Neural cell (in vitro differentiated cells): ENCODE measurements around the gene LRRN3. TPM values are rescaled to one million over a fixed set of nuclear protein-coding genes. Genes with fewer than 3 reads are reported as not detected.

Source experiments
- H2AFZ ChIP-seq: fragments of 200-600, 300-800 bp; sonication (generic), shearing (Covaris generic); 2 replicates; pipeline ENCODE4 v1.6.0; 2014; ENCODE audit warnings: low read depth, mild to moderate bottlenecking, antibody characterized with exemption, low read length, moderate library complexity
- H3F3A ChIP-seq: fragments of 200-600 bp; shearing (Covaris generic); 2 replicates; pipeline ENCODE4 v1.6.1; 2016; ENCODE audit warnings: mild to moderate bottlenecking, moderate library complexity, mixed read lengths, antibody characterized with exemption, low read length; ENCODE audit not compliant: insufficient read depth, poor library complexity, severe bottlenecking
- H3K27ac ChIP-seq: fragments of 200-600, 300-800 bp; sonication (generic), shearing (Covaris generic); 2 replicates; pipeline ENCODE4 v1.5.1; 2014; ENCODE audit warnings: mild to moderate bottlenecking, low read length, moderate library complexity
- H3K27me3 ChIP-seq: fragments of 300-800, 200-600 bp; sonication (generic), shearing (Covaris generic); 2 replicates; pipeline ENCODE4 v1.6.0; 2014; ENCODE audit warnings: mild to moderate bottlenecking, low read depth, low read length, moderate library complexity; ENCODE audit not compliant: insufficient read depth
- H3K36me3 ChIP-seq: fragments of 300-800, 200-600 bp; sonication (generic), shearing (Covaris generic); 2 replicates; pipeline ENCODE4 v1.5.1; 2014; ENCODE audit warnings: mild to moderate bottlenecking, antibody characterized with exemption, low read length, moderate library complexity; ENCODE audit not compliant: insufficient read depth
- H3K4me2 ChIP-seq: fragments of 300-800, 200-600 bp; sonication (generic), shearing (Covaris generic); 2 replicates; pipeline ENCODE4 v1.6.0; 2014; ENCODE audit warnings: mild to moderate bottlenecking, low read length
- H3K4me3 ChIP-seq: fragments of 300-800, 200-600 bp; sonication (generic), shearing (Covaris generic); 2 replicates; pipeline ENCODE4 v1.5.1; 2014; ENCODE audit warnings: mild to moderate bottlenecking, low read length, moderate library complexity
- H3K79me2 ChIP-seq: fragments of 200-600 bp; shearing (Covaris generic); replicated peaks from 2 replicates; pipeline ENCODE4 v1.6.0; 2014; ENCODE audit warnings: mild to moderate bottlenecking, low read length, moderate library complexity; ENCODE audit not compliant: insufficient read depth
- H3K9ac ChIP-seq: fragments of 300-800, 200-600 bp; sonication (generic), shearing (Covaris generic); 2 replicates; pipeline ENCODE4 v1.6.1; 2016; ENCODE audit warnings: mild to moderate bottlenecking, low read length, mixed read lengths
- H3K9me2 ChIP-seq: fragments of 200-600 bp; shearing (Covaris generic); 2 replicates; pipeline ENCODE4 v1.6.1; 2016; ENCODE audit warnings: mild to moderate bottlenecking, low read length, mixed read lengths; ENCODE audit not compliant: insufficient read depth
- H3K9me3 ChIP-seq: fragments of 200-600, 300-800 bp; sonication (generic), shearing (Covaris generic); 2 replicates; pipeline ENCODE4 v1.6.1; 2016; ENCODE audit warnings: mild to moderate bottlenecking, mixed run types, low read length, moderate library complexity, mixed read lengths
- H4K20me1 ChIP-seq: fragments of 200-600 bp; shearing (Covaris generic); 2 replicates; pipeline ENCODE4 v1.6.1; 2016; ENCODE audit warnings: mild to moderate bottlenecking, mixed run types; ENCODE audit not compliant: insufficient read depth
- CTCF ChIP-seq: fragments of 450-650 bp; IDR thresholded peaks from 2 replicates; pipeline ENCODE4 v1.5.1; 2014; ENCODE audit warnings: antibody characterized with exemption, mild to moderate bottlenecking, moderate library complexity; ENCODE audit not compliant: poor library complexity, severe bottlenecking
- EP300 ChIP-seq: fragments of 450-650 bp; conservative IDR thresholded peaks from 2 replicates; pipeline ENCODE4 v1.6.1; 2014; ENCODE audit warnings: antibody characterized with exemption, mild to moderate bottlenecking, moderate library complexity; ENCODE audit not compliant: poor library complexity, severe bottlenecking
- EZH2 ChIP-seq: fragments of 200-600, 300-800 bp; shearing (Covaris generic), sonication (generic); IDR thresholded peaks from 2 replicates; pipeline ENCODE4 v1.6.1; 2014; ENCODE audit warnings: antibody characterized with exemption, low read length, borderline replicate concordance, mild to moderate bottlenecking; ENCODE audit not compliant: insufficient read depth, poor library complexity, severe bottlenecking
- MXI1 ChIP-seq: fragments of 450-650 bp; conservative IDR thresholded peaks from 2 replicates; pipeline ENCODE4 v1.6.1; 2014; ENCODE audit warnings: antibody characterized with exemption, mild to moderate bottlenecking; ENCODE audit not compliant: poor library complexity, severe bottlenecking
- POLR2AphosphoS5 ChIP-seq: IDR thresholded peaks from 2 replicates; pipeline ENCODE4 v1.6.1; 2012
- RAD21 ChIP-seq: fragments of 450-650 bp; conservative IDR thresholded peaks from 2 replicates; pipeline ENCODE4 v1.6.1; 2014; ENCODE audit warnings: antibody characterized with exemption, mild to moderate bottlenecking, moderate library complexity
- REST ChIP-seq: IDR thresholded peaks from 2 replicates; pipeline ENCODE4 v1.6.1; 2012; ENCODE audit warnings: borderline replicate concordance
- SMC3 ChIP-seq: fragments of 450-650 bp; conservative IDR thresholded peaks from 2 replicates; pipeline ENCODE4 v1.6.1; 2014; ENCODE audit warnings: antibody characterized with exemption, mild to moderate bottlenecking, moderate library complexity; ENCODE audit not compliant: poor library complexity
- TAF1 ChIP-seq: IDR thresholded peaks from 2 replicates; pipeline ENCODE4 v1.6.1; 2012; ENCODE audit warnings: low read depth
- polyA plus RNA-seq: library from polyadenylated mRNA; depleted of rRNA; stranded (reverse); fragments of >200 nt; gene quantifications from 2 replicates; pipeline ENCODE4 v1.2.3, GENCODE V29; 2014

LRRN3 gene
- polyA plus RNA-seq, 1 donor from 2014 or later, result 138 TPM

DNA sequence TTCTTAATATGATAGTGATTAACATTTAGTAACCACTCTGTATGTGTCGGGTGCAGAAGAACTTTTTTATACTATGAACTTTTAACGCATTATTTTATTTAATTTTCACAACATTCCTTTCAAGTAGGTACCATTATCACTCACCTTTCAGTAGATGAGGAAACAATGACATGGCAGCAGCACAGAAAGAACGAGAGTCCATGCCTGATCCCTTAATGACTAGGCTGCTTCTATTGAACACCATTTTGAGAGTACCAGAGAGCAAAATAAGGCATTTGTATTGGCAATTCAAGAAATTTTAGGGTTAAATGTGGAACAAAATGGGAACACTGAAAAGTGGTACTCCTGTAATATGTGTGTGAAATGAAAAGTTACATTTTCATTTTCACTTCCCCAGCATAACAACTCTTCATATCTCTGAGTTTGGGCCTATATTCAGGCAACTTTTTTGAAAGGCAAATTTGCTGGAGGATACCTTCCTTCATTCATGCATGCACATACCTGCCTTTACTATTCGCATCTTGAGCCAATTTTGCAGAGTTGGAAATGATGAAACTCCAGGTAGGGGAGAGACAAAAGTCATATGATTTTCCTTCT, 12.8 kb downstream of the LRRN3 start:
- peaks cover 42% of the 10 kb centered on the region for H3K79me2 ChIP-seq
- H2AFZ ChIP-seq, result no peak overlapping the region
- no peak overlapping the region for H3K9ac ChIP-seq
- no peak overlapping the region for H3K4me2 ChIP-seq
- H3F3A ChIP-seq, result no peaks in the 10 kb centered on the region
- H3K36me3 ChIP-seq, result peaks cover 12% of the 10 kb centered on the region
- no peaks in the 10 kb centered on the region for H3K9me2 ChIP-seq
- no peaks in the 10 kb centered on the region for H4K20me1 ChIP-seq
- no peaks in the 10 kb centered on the region for H3K9me3 ChIP-seq
- no peaks in the 10 kb centered on the region for H3K27me3 ChIP-seq
- no peak overlapping the region for H3K4me3 ChIP-seq
- TF ChIP-seq CTCF, result no peak
- TF ChIP-seq SMC3, result no peak
- TF ChIP-seq MXI1, result no peak
- TF ChIP-seq EZH2, result no peak
- no peak for TF ChIP-seq TAF1
- TF ChIP-seq REST, result no peak
- TF ChIP-seq EP300, result no peak
- no peak for TF ChIP-seq POLR2AphosphoS5
- TF ChIP-seq RAD21, result no peak
- no peak overlapping the region for H3K27ac ChIP-seq

DNA sequence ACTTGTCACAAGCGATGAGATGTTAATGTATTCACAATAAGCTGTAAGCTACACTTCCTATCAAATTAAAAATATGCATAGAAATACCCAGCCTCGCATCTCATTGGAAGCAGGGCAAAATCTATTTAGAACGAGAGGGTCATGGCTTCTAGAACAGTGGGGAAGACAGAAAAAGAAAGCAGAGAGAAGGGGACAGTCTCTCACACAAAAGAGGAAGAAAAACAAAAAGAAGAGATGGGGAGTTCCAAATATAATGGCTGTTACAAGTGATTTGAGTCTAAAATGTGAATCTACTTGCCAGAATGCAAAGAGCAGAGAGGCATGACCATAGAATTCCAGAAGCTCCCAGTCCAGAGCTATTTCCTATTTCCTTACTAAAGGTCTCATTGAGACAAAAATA, 13.8 kb downstream of the LRRN3 start:
- Histone ChIP-seq H3K27ac (no peak overlapping the region), H4K20me1 (no peaks in the 10 kb centered on the region), H3K9me3 (no peaks in the 10 kb centered on the region), H3K4me3 (no peak overlapping the region), H2AFZ (no peak overlapping the region), H3K4me2 (no peak overlapping the region), H3K9me2 (no peaks in the 10 kb centered on the region), H3F3A (no peaks in the 10 kb centered on the region), H3K27me3 (no peaks in the 10 kb centered on the region), H3K36me3 (peaks cover 10% of the 10 kb centered on the region), H3K9ac (no peak overlapping the region), H3K79me2 (peaks cover 32% of the 10 kb centered on the region)
- no peak for TF ChIP-seq POLR2AphosphoS5
- TF ChIP-seq EZH2, result no peak
- TF ChIP-seq RAD21, result no peak
- TF ChIP-seq EP300, result no peak
- TF ChIP-seq SMC3, result no peak
- no peak for TF ChIP-seq MXI1
- no peak for TF ChIP-seq REST
- TF ChIP-seq TAF1, result no peak
- no peak for TF ChIP-seq CTCF
